SK-N-SH treated with all-trans-retinoic acid at 6 μM for 48 hours (cell line): ENCODE results near the gene CYTH3.

Experiments
- RARB ChIP-seq: fragments of 250-450 bp; sonication (Bioruptor Pico); IDR thresholded peaks from 2 replicates; pipeline ENCODE4 v1.8.0; 2021; ENCODE audit warnings: mild to moderate bottlenecking, moderate library complexity
- ZFP3 ChIP-seq: fragments of 250-450 bp; sonication (Bioruptor Pico); IDR thresholded peaks from 2 replicates; pipeline ENCODE4 v1.5.0; 2020; ENCODE audit warnings: mild to moderate bottlenecking, moderate library complexity
- ZFP30 ChIP-seq: fragments of 450-650 bp; formaldehyde crosslinking; IDR thresholded peaks from 2 replicates; pipeline ENCODE4 v1.5.0; 2022; ENCODE audit warnings: mild to moderate bottlenecking, moderate library complexity
- ZNF565 ChIP-seq: fragments of 450-650 bp; formaldehyde crosslinking; conservative IDR thresholded peaks from 2 replicates; pipeline ENCODE4 v1.5.0; 2020; ENCODE audit warnings: low read depth, mild to moderate bottlenecking, moderate library complexity
- ZNF70 ChIP-seq: fragments of 450-650 bp; formaldehyde crosslinking; IDR thresholded peaks from 2 replicates; pipeline ENCODE4 v1.5.0; 2020; ENCODE audit warnings: mild to moderate bottlenecking, moderate library complexity
- TF ChIP-seq, protein P1 (sequence below): fragments of 250-450 bp; sonication (Bioruptor Pico); IDR thresholded peaks from 2 replicates; pipeline ENCODE4 v1.8.0; 2021; ENCODE audit warnings: low read depth, mild to moderate bottlenecking, moderate library complexity, borderline replicate concordance
- TF ChIP-seq, protein P2 (sequence below): fragments of 250-450 bp; sonication (Bioruptor Pico); IDR thresholded peaks from 2 replicates; pipeline ENCODE4 v1.5.1; 2021; ENCODE audit warnings: mild to moderate bottlenecking, moderate library complexity

DNA sequence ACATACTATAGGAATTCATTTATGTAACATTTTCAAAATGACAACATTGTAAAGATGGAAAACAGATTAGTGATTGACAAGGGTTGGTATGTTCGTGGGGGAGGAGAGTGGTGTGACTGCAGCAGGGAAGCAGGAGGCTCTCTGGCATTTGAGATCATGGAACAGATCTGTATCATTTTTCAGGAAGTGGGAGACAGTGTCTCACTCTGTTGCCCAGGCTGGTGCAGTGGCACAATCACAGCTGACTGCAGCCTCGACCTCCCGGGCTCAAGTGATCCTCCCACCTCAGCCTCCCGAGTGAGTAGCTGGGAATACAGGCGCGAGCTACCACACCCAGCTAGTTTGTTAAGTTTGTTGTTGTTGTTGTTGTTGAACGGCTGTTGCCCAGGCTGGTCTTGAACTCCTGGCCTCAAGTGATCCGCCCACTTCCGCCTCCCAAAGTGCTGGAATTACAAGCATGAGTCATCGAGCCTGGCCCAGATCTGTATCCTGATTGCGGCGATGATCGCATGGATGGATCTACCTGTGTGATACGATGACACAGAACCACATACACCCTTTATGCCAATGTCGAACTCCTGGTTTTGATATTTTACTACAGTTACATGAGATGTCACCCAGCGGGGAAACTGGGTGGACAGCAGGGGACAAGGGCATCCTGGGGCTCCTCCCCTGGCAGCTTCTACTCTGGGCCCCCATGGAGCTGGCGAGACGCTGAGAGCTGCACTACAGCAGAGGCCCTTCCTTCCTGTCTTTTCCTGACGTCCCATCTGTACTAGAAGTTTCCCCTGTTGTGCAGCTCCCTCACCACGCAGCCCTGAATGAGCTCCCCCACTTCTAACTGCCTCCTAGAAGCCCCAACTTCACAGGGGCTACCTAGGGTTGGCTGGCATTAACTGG lies 12.3 kb upstream of the CYTH3 start:
- no peak for TF ChIP-seq ZFP3
- no peak for TF ChIP-seq ZFP30 (CRISPR knock-in tag)
- TF ChIP-seq ZNF70 (CRISPR knock-in tag): no peak
- no peak for TF ChIP-seq RARB (CRISPR knock-in tag)
- TF ChIP-seq, protein P1, sequence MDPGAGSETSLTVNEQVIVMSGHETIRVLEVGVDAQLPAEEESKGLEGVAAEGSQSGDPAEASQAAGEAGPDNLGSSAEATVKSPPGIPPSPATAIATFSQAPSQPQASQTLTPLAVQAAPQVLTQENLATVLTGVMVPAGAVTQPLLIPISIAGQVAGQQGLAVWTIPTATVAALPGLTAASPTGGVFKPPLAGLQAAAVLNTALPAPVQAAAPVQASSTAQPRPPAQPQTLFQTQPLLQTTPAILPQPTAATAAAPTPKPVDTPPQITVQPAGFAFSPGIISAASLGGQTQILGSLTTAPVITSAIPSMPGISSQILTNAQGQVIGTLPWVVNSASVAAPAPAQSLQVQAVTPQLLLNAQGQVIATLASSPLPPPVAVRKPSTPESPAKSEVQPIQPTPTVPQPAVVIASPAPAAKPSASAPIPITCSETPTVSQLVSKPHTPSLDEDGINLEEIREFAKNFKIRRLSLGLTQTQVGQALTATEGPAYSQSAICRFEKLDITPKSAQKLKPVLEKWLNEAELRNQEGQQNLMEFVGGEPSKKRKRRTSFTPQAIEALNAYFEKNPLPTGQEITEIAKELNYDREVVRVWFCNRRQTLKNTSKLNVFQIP (CRISPR knock-in tag): no peak
- TF ChIP-seq, protein P2, sequence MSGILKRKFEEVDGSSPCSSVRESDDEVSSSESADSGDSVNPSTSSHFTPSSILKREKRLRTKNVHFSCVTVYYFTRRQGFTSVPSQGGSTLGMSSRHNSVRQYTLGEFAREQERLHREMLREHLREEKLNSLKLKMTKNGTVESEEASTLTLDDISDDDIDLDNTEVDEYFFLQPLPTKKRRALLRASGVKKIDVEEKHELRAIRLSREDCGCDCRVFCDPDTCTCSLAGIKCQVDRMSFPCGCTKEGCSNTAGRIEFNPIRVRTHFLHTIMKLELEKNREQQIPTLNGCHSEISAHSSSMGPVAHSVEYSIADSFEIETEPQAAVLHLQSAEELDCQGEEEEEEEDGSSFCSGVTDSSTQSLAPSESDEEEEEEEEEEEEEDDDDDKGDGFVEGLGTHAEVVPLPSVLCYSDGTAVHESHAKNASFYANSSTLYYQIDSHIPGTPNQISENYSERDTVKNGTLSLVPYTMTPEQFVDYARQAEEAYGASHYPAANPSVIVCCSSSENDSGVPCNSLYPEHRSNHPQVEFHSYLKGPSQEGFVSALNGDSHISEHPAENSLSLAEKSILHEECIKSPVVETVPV (CRISPR knock-in tag): no peak
- no peak for TF ChIP-seq ZNF565 (CRISPR knock-in tag)
